Mesenchymal stem cell (in vitro differentiated cells and primary cell): ENCODE data around the gene TRAM2.

Source experiments
- DNase-seq: peaks from one replicate; pipeline ENCODE4 v3.0.0-alpha.2; 2013
- H2AFZ ChIP-seq: one replicate; pipeline ENCODE4 v1.6.1; 2013; ENCODE audit warnings: low read depth, mild to moderate bottlenecking, control low read depth, inconsistent platforms, low read length, moderate library complexity
- H2AK5ac ChIP-seq: 2 replicates; pipeline ENCODE4 v1.6.1; 2013; ENCODE audit warnings: low read length, moderate library complexity, mild to moderate bottlenecking, inconsistent platforms; ENCODE audit not compliant: severe bottlenecking
- H2BK120ac ChIP-seq: one replicate; pipeline ENCODE4 v1.6.1; 2013; ENCODE audit warnings: low read depth, mild to moderate bottlenecking, inconsistent platforms, low read length, moderate library complexity
- H2BK12ac ChIP-seq, 2 experiments: one replicate each; pipeline ENCODE4 v1.6.1; 2013; ENCODE audit warnings: inconsistent platforms in 2 of 2, low read length in 2 of 2, mild to moderate bottlenecking in 2 of 2, moderate library complexity in 2 of 2, control low read depth in 1 of 2
- H2BK15ac ChIP-seq: one replicate; pipeline ENCODE4 v1.6.1; 2013; ENCODE audit warnings: mild to moderate bottlenecking, low read depth, inconsistent platforms; ENCODE audit not compliant: poor library complexity, severe bottlenecking
- H2BK5ac ChIP-seq: 2 replicates; pipeline ENCODE4 v1.6.1; 2013; ENCODE audit warnings: low read depth, mild to moderate bottlenecking, low read length, control low read depth, inconsistent platforms; ENCODE audit not compliant: poor library complexity, severe bottlenecking
- H3K14ac ChIP-seq, 2 experiments: one replicate each; pipeline ENCODE4 v1.6.1; 2013; ENCODE audit warnings: inconsistent platforms in 2 of 2, low read length in 2 of 2, control low read depth in 1 of 2, mild to moderate bottlenecking in 1 of 2, moderate library complexity in 1 of 2
- H3K18ac ChIP-seq, 2 experiments: one replicate each; pipeline ENCODE4 v1.6.1; 2013; ENCODE audit warnings: inconsistent platforms in 2 of 2, low read length in 2 of 2, control low read depth in 1 of 2, low read depth in 1 of 2, mild to moderate bottlenecking in 1 of 2
- H3K23ac ChIP-seq, 2 experiments: one replicate each; pipeline ENCODE4 v1.6.1; 2013; ENCODE audit warnings: inconsistent platforms in 2 of 2, low read length in 2 of 2, mild to moderate bottlenecking in 2 of 2, moderate library complexity in 2 of 2, control low read depth in 1 of 2
- H3K27ac ChIP-seq: 2 replicates; pipeline ENCODE4 v1.5.1; 2013; ENCODE audit warnings: mild to moderate bottlenecking, moderate library complexity, low read length, control low read depth, inconsistent platforms; ENCODE audit not compliant: poor library complexity, severe bottlenecking
- H3K27me3 ChIP-seq, 2 experiments: 2 replicates each; pipeline versions ENCODE4 v1.6.1 to v1.7.0; 2013; ENCODE audit warnings: low read length in 2 of 2, mild to moderate bottlenecking in 2 of 2, moderate library complexity in 2 of 2, control low read depth in 1 of 2, inconsistent platforms in 1 of 2; ENCODE audit not compliant: control insufficient read depth in 1 of 2, insufficient read depth in 1 of 2
- H3K36me3 ChIP-seq, 2 experiments: 2 replicates each; pipeline versions ENCODE4 v1.6.1 to v1.7.0; 2013; ENCODE audit warnings: low read length in 2 of 2, control low read depth in 1 of 2, inconsistent platforms in 1 of 2, low read depth in 1 of 2, mild to moderate bottlenecking in 1 of 2; ENCODE audit not compliant: insufficient read depth in 2 of 2, control insufficient read depth in 1 of 2
- H3K4ac ChIP-seq, 2 experiments: one replicate each; pipeline ENCODE4 v1.6.1; 2013; ENCODE audit warnings: inconsistent platforms in 2 of 2, low read length in 2 of 2, mild to moderate bottlenecking in 2 of 2, moderate library complexity in 2 of 2, control low read depth in 1 of 2, low read depth in 1 of 2
- H3K4me1 ChIP-seq: 2 replicates; pipeline ENCODE4 v1.6.1; 2013; ENCODE audit warnings: low read depth, low read length, control low read depth; ENCODE audit not compliant: control insufficient read depth, insufficient read depth
- H3K4me2 ChIP-seq: 2 replicates; pipeline ENCODE4 v1.6.1; 2013; ENCODE audit warnings: low read length, mild to moderate bottlenecking, inconsistent platforms; ENCODE audit not compliant: poor library complexity, severe bottlenecking
- H3K4me3 ChIP-seq, 2 experiments: 2 replicates each; pipeline versions ENCODE4 v1.5.1 to v1.7.0; 2013; ENCODE audit warnings: low read length in 2 of 2, mild to moderate bottlenecking in 2 of 2, control low read depth in 1 of 2, low read depth in 1 of 2; ENCODE audit not compliant: insufficient read depth in 1 of 2
- H3K79me1 ChIP-seq: replicated peaks from 2 replicates; pipeline ENCODE4 v1.6.1; 2013; ENCODE audit warnings: mild to moderate bottlenecking, control low read depth, low read length, inconsistent platforms; ENCODE audit not compliant: poor library complexity, severe bottlenecking
- H3K9ac ChIP-seq: 2 replicates; pipeline ENCODE4 v1.7.0; 2013; ENCODE audit warnings: mild to moderate bottlenecking, low read length, moderate library complexity
- H3K9me3 ChIP-seq: 2 replicates; pipeline ENCODE4 v1.7.0; 2013; ENCODE audit warnings: mild to moderate bottlenecking, low read length; ENCODE audit not compliant: control insufficient read depth
- H4K8ac ChIP-seq: one replicate; pipeline ENCODE4 v1.6.1; 2013; ENCODE audit warnings: inconsistent platforms, mild to moderate bottlenecking, low read length, moderate library complexity
- H4K91ac ChIP-seq: one replicate; pipeline ENCODE4 v1.6.1; 2013; ENCODE audit warnings: mild to moderate bottlenecking, low read length, inconsistent platforms
- WGBS: methylation state at CpG from one replicate; pipeline ENCODE4 v1.1.7; 2013; ENCODE audit warnings: mixed read lengths; 5-methylcytosine and 5-hydroxymethylcytosine counted together

Gene TRAM2

GRCh38 chr6:52543729-52544601 is 32.9 kb downstream of the TRAM2 start:
- 19% methylated on average over 8 of the region's 10 CpGs for WGBS
- Histone ChIP-seq H3K9ac (peak overlapping the region; percentile 27), H3K14ac (no peak overlapping the region), H3K27ac (peak overlapping the region; percentile 87), H4K91ac (peak overlapping the region; percentile 32), H3K18ac (peak overlapping the region; percentile 6 to 93), H3K4ac (peak overlapping the region; percentile 32 to 51), H2BK5ac (peak overlapping the region; percentile 79), H3K36me3 (peaks cover 4 to 52% of the 10 kb centered on the region in 2 experiments), H2AFZ (no peak overlapping the region), H2BK12ac (peak overlapping the region in 1 of 2 experiments; percentile 43), H3K9me3 (no peaks in the 10 kb centered on the region), H2BK15ac (no peak overlapping the region), H3K27me3 (no peaks in the 10 kb centered on the region), H2AK5ac (peak overlapping the region; percentile 90), H4K8ac (peak overlapping the region; percentile 90), H3K4me2 (peak overlapping the region; percentile 8), H3K23ac (no peak overlapping the region), H3K4me3 (peak overlapping the region in 1 of 2 experiments; percentile 42), H2BK120ac (peak overlapping the region; percentile 36), H3K4me1 (peaks cover 39% of the 10 kb centered on the region), H3K79me1 (no peaks in the 10 kb centered on the region)
- DNase-seq, result peak; percentile 48

- no peak overlapping the region for H2BK5ac ChIP-seq
- no peaks in the 10 kb centered on the region for H3K9me3 ChIP-seq
- WGBS, result 59% methylated on average over 1 of the region's 1 CpG
- peak overlapping the region; percentile 27 for H3K9ac ChIP-seq
- no peak for DNase-seq
- H3K79me1 ChIP-seq, result peaks cover 2% of the 10 kb centered on the region
- no peak overlapping the region for H3K4me2 ChIP-seq
- peaks cover 4 to 45% of the 10 kb centered on the region in 2 experiments for H3K36me3 ChIP-seq
- H3K14ac ChIP-seq, result no peak overlapping the region
- H2AFZ ChIP-seq, result no peak overlapping the region
- H3K4me1 ChIP-seq, result peaks cover 41% of the 10 kb centered on the region
- no peaks in the 10 kb centered on the region for H3K27me3 ChIP-seq
- H3K23ac ChIP-seq, result no peak overlapping the region
- H3K4ac ChIP-seq, result no peak overlapping the region
- H2BK15ac ChIP-seq, result no peak overlapping the region
- no peak overlapping the region for H3K18ac ChIP-seq
- no peak overlapping the region for H2BK120ac ChIP-seq
- no peak overlapping the region for H3K4me3 ChIP-seq
- no peak overlapping the region for H4K8ac ChIP-seq
- no peak overlapping the region for H4K91ac ChIP-seq
- H3K27ac ChIP-seq, result peak overlapping the region; percentile 87
- peak overlapping the region; percentile 90 for H2AK5ac ChIP-seq
- H2BK12ac ChIP-seq, result no peak overlapping the region
These were observed 33.6 kb downstream of the TRAM2 start for GRCh38 chr6:52543262-52543661.

- H3K9me3 ChIP-seq, result no peaks in the 10 kb centered on the region
- H2AK5ac ChIP-seq, result peak overlapping the region; percentile 65
- H3K4me3 ChIP-seq, result no peak overlapping the region
- peaks cover 3% of the 10 kb centered on the region for H3K79me1 ChIP-seq
- no peak overlapping the region for H3K4me2 ChIP-seq
- no peak overlapping the region for H3K14ac ChIP-seq
- no peak for DNase-seq
- H2BK12ac ChIP-seq, result no peak overlapping the region
- H2BK120ac ChIP-seq, result no peak overlapping the region
- peaks cover 8 to 38% of the 10 kb centered on the region in 2 experiments for H3K36me3 ChIP-seq
- H3K18ac ChIP-seq, result peak overlapping the region in 1 of 2 experiments; percentile 5
- H3K9ac ChIP-seq, result no peak overlapping the region
- H3K4ac ChIP-seq, result no peak overlapping the region
- H3K23ac ChIP-seq, result no peak overlapping the region
- no peak overlapping the region for H2BK5ac ChIP-seq
- H4K91ac ChIP-seq, result peak overlapping the region; percentile 9
- peaks cover 45% of the 10 kb centered on the region for H3K4me1 ChIP-seq
- 54% methylated on average over 5 of the region's 6 CpGs for WGBS
- H3K27me3 ChIP-seq, result no peaks in the 10 kb centered on the region
- H4K8ac ChIP-seq, result no peak overlapping the region
- no peak overlapping the region for H2BK15ac ChIP-seq
- no peak overlapping the region for H2AFZ ChIP-seq
- H3K27ac ChIP-seq, result peak overlapping the region; percentile 94
These were observed 35.7 kb downstream of the TRAM2 start for GRCh38 chr6:52541135-52541534.

- Histone ChIP-seq H3K79me1 (peaks cover 3% of the 10 kb centered on the region), H4K8ac (no peak overlapping the region), H2AK5ac (peak overlapping the region; percentile 94), H2BK12ac (no peak overlapping the region), H3K23ac (peak overlapping the region in 1 of 2 experiments; percentile 14), H3K4me2 (no peak overlapping the region), H3K4ac (no peak overlapping the region), H3K18ac (peak overlapping the region in 1 of 2 experiments; percentile 52), H3K9me3 (no peaks in the 10 kb centered on the region), H3K9ac (peak overlapping the region; percentile 34), H3K14ac (no peak overlapping the region), H4K91ac (no peak overlapping the region), H3K4me1 (peaks cover 39% of the 10 kb centered on the region), H3K4me3 (no peak overlapping the region), H2BK15ac (no peak overlapping the region), H3K27me3 (no peaks in the 10 kb centered on the region), H2AFZ (no peak overlapping the region), H3K36me3 (peaks cover 5 to 39% of the 10 kb centered on the region in 2 experiments), H3K27ac (peak overlapping the region; percentile 94), H2BK5ac (peak overlapping the region; percentile 60), H2BK120ac (peak overlapping the region; percentile 42)
- DNase-seq, result no peak
- WGBS, result 84% methylated on average over 2 of the region's 3 CpGs
These were observed 36.5 kb downstream of the TRAM2 start for GRCh38 chr6:52540286-52540902.
